ENCODE results near the gene OS9.
A peak's percentile ranks its signal among the peaks of the same experiment; 100 is the strongest.

Gene OS9

GRCh38 chr12:57735198-57735855 lies 41.4 kb downstream of the OS9 start:
- TF ChIP-seq PAX5 (IDR thresholded peaks at IDR 0.05; ENCODE audit: insufficient read depth, low read length, severe bottlenecking) (no peak), POLR2A (IDR thresholded peaks at IDR 0.05; ENCODE audit: low read depth, low read length) (no peak), TAF1 (IDR thresholded peaks at IDR 0.05; ENCODE audit: low read depth, low read length) (no peak), SPI1 (IDR thresholded peaks at IDR 0.05; ENCODE audit: low read depth, low read length) (no peak), POLR2AphosphoS5 (IDR thresholded peaks at IDR 0.05; ENCODE audit: low read depth, low read length) (no peak), POU2F2 (IDR thresholded peaks at IDR 0.05; ENCODE audit: low read depth, low read length) (no peak)
- no peak for FAIRE-seq
- no peak for DNase-seq (ENCODE audit: insufficient read length, low spot score)

- DNase-seq (ENCODE audit: insufficient read length, low spot score) (no peak), FAIRE-seq (no peak)
- no peak for TF ChIP-seq SPI1 (IDR thresholded peaks at IDR 0.05; ENCODE audit: low read depth, low read length)
- TF ChIP-seq PAX5 (IDR thresholded peaks at IDR 0.05; ENCODE audit: insufficient read depth, low read length, severe bottlenecking) = no peak
- TF ChIP-seq POLR2A (IDR thresholded peaks at IDR 0.05; ENCODE audit: low read depth, low read length) = no peak
- TF ChIP-seq POLR2AphosphoS5 (IDR thresholded peaks at IDR 0.05; ENCODE audit: low read depth, low read length) = no peak
- no peak for TF ChIP-seq POU2F2 (IDR thresholded peaks at IDR 0.05; ENCODE audit: low read depth, low read length)
- no peak for TF ChIP-seq TAF1 (IDR thresholded peaks at IDR 0.05; ENCODE audit: low read depth, low read length)
Measured at GRCh38 chr12:57735952-57736740, 42.2 kb downstream of the OS9 start.

- TF ChIP-seq SPI1 (IDR thresholded peaks at IDR 0.05; ENCODE audit: low read depth, low read length) = no peak
- DNase-seq (ENCODE audit: insufficient read length, low spot score) (no peak), FAIRE-seq (no peak)
Measured at GRCh38 chr12:57736741-57737466, 43.0 kb downstream of the OS9 start.

GRCh38 chr12:57737467-57738460 lies 43.8 kb downstream of the OS9 start:
- TF ChIP-seq SPI1 (IDR thresholded peaks at IDR 0.05; ENCODE audit: low read depth, low read length) = no peak
- no peak for TF ChIP-seq TAF1 (IDR thresholded peaks at IDR 0.05; ENCODE audit: low read depth, low read length)
- no peak for TF ChIP-seq POU2F2 (IDR thresholded peaks at IDR 0.05; ENCODE audit: low read depth, low read length)
- no peak for TF ChIP-seq POLR2A (IDR thresholded peaks at IDR 0.05; ENCODE audit: low read depth, low read length)
- TF ChIP-seq PAX5 (IDR thresholded peaks at IDR 0.05; ENCODE audit: insufficient read depth, low read length, severe bottlenecking) = no peak
- TF ChIP-seq POLR2AphosphoS5 (IDR thresholded peaks at IDR 0.05; ENCODE audit: low read depth, low read length) = no peak
- FAIRE-seq = no peak
- no peak for DNase-seq (ENCODE audit: insufficient read length, low spot score)

DNA sequence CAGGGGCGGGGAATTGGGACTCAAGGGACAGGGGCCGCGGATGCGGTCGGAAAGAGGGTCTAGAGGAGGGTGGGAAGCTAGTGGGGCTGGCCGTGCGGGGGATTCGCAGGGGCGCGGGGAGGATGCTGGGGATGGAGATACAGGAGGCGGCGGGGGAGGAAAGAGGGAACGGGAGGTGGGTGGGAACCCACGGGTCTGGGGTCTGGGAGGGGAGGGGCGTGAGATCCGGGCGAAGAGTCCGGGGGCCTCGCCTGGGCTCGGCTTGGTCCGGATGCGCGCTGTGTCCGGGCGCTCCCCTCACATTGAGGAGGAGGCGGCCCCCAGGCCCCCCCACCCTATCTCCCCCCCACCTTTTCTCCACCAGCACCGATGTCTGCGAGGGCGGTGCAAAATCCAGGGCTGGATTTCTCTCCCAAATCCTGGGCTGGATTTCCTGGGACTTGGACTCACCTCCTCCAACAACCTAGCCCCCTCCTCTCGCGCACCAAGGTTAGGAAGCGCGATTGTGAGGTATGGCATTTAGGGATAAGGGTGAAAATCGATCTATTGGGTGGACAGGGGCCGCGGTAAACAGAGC lies 44.8 kb downstream of the OS9 start, which contains the start of gene AGAP2:
Gene AGAP2 (minus strand): TSS at position 82 of the 577 bp plus-strand sequence. CDS start 496 bp downstream, outside the sequence.
- FAIRE-seq = no peak
- DNase-seq (ENCODE audit: insufficient read length, low spot score) = no peak
- TF ChIP-seq PAX5 (IDR thresholded peaks at IDR 0.05; ENCODE audit: insufficient read depth, low read length, severe bottlenecking) (no peak), POLR2AphosphoS5 (IDR thresholded peaks at IDR 0.05; ENCODE audit: low read depth, low read length) (no peak), POU2F2 (IDR thresholded peaks at IDR 0.05; ENCODE audit: low read depth, low read length) (no peak), POLR2A (IDR thresholded peaks at IDR 0.05; ENCODE audit: low read depth, low read length) (no peak), TAF1 (IDR thresholded peaks at IDR 0.05; ENCODE audit: low read depth, low read length) (no peak), SPI1 (IDR thresholded peaks at IDR 0.05; ENCODE audit: low read depth, low read length) (no peak)

DNA sequence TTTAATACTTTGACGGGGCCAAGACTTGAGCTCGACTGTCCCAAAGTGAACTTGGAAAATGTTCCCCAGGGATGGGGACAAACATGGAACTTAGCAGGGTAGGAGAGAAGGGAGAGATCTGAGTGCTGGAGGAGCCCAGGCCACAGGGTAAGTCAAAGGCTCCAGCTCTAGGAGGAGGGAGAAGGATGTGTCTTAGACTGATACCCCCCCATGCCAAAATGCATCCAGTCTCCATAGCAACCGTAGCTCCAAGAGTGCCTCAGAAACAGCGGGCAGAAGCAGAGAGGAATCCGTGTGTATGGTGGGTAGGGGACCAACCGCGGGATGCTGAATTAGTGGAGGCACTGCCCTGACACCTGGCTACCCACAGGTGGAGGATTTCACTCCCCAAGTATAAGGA lies 45.5 kb downstream of the OS9 start:
- no peak for DNase-seq (ENCODE audit: insufficient read length, low spot score)
- TF ChIP-seq SPI1 (IDR thresholded peaks at IDR 0.05; ENCODE audit: low read depth, low read length) (no peak), POU2F2 (IDR thresholded peaks at IDR 0.05; ENCODE audit: low read depth, low read length) (no peak), TAF1 (IDR thresholded peaks at IDR 0.05; ENCODE audit: low read depth, low read length) (no peak)
- FAIRE-seq = no peak

DNA sequence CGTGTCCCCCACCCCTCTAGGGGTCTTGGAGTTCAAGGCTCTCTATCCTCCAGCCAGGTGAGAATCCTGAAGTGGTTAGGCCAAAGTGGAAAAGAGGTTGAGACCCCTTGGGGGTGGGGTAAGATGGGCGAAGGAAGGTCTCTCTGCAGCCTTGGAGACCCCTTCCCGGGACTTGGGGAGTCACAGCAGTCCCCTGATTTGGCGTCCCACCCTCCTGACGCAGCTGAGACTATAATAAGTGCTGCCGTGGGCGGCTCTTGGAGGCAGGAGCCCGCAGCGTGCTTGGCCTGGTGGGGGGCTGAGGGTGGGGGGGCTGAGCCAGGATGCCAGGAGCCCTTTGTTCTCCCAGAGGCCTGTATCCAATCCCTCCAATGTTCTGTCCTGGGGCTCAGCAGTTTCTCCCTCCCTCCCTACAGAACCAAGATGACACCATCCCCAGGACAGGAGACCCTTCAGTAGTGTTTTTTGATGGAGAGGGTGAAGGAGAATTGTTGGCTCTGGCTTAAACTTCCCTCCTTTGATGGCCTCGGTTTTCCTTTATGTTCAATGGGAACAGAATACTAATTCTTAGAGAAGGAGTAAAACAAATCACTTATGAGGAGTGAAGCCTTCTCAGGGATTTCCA lies 46.1 kb downstream of the OS9 start:
- no peak for DNase-seq (ENCODE audit: insufficient read length, low spot score)
- FAIRE-seq = no peak
- no peak for TF ChIP-seq POLR2AphosphoS5 (IDR thresholded peaks at IDR 0.05; ENCODE audit: low read depth, low read length)

DNA sequence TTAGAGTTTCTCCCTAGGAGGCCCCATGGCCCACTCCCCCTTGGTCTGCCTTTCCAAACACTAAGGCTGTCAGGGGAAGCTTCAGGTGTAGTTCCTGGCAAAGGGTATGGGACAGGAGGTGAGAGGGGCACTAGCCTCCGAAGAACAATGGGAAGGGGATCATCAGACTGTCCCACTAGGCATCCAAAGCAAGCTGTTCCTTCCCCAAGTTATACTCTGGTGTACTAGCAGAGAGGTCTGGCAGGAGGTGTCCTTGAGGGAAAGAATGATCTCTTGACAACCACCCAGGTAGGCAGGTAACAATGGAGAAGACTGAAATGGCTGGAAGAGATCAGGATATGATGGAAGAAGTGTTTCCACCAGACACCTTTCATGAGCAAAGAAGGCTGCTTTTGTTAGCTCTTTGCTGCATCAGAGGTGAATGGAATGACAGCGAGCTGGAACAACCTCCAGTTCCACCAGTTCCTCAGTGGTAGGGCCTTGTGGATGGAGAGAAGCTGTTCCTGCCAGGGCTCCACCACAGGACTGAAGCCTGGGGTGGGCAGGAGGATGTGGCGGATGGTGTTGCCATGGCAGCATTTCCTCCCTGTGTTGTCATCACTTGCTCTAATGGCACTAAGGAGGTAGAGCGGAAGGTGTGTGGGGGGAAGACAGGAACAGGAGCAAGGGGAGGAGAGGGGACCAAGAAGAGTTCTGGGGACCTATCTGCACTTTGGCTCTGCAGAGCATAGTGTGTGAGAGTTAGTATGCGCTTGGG lies 46.9 kb downstream of the OS9 start:
- FAIRE-seq (peak; percentile 90), DNase-seq (ENCODE audit: insufficient read length, low spot score) (peak; percentile 75)
- no peak for TF ChIP-seq TAF1 (IDR thresholded peaks at IDR 0.05; ENCODE audit: low read depth, low read length)
- peak; percentile 40 for TF ChIP-seq SPI1 (IDR thresholded peaks at IDR 0.05; ENCODE audit: low read depth, low read length)

All from GM12891 (cell line).